ENCODE data around the gene CCDC200.
A peak's percentile ranks its signal among the peaks of the same experiment; 100 is the strongest.
"Not testable (repeated sequence)": the region's sequence is repeated elsewhere in the genome, so short reads cannot be mapped to it uniquely, and the experiment has no call there.

The CCDC200 gene

DNA sequence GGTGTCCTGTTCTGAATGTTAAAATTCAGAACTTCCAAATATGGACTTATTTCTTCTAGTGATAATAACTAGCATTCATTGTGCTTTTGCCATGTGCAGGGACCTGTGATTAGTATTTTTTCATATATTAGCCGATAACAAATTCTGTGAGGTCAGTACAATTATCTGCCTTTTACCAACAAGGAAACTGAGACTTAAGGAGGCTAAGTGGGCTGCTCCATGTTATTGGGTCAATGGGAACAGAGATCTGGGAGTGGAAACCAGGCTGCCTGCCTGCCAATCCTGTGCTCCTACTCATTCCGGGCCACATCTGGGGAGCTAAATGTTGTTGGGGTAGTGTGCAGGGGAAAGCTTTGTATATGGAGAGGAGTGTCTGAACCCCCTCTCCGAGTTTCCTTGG lies 13.1 kb downstream of the CCDC200 start:
- DNase-seq = no peak

- no peak for DNase-seq
These were observed 14.9 kb downstream of the CCDC200 start for GRCh38 chr17:43213545-43213944.

DNA sequence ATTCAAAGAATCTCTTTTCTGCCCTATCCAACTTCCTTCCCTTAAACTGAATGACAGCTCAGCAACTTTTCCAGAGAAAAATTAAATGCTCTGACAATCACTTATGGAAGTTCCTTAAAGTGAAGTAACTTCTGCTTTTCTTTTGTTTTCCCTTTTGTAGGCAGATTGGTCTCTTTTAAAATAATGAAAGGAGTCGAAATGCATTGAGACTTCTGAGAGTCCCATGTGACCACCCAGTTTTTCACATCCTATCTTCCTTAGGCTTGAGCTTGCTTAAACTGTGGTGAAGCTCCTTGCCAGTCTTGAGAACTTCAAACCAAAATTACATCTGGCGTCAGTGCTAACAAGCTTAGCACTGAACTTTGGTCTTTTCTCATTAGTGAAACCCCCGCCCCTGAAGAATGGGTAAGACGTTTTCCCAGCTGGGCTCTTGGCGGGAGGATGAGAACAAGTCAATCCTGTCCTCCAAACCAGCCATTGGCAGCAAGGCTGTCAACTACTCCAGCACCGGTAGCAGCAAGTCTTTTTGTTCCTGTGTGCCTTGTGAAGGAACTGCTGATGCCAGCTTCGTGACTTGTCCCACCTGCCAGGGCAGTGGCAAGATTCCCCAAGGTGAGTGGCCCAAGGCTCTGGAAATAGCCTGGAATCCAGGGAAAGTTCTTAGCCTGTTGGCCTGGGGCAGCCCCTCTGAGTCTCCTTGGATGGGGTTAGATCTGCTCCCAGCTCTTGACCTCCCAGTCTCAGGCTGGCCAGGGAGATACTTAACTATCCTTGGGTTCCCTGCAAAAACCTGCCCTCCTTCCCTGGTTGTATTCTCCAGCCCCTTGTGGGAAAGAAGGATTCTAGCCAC lies 15.6 kb downstream of the CCDC200 start:
- no peak for DNase-seq

- peak; percentile 8 for DNase-seq
These were observed 16.7 kb downstream of the CCDC200 start, which contains the start of gene TMEM106A for GRCh38 chr17:43211480-43212402. Gene TMEM106A, plus strand, starts transcription at chr17:43211875. Its CDS starts 1,167 bp downstream, at chr17:43213042.

GRCh38 chr17:43211123-43211479 lies 17.3 kb downstream of the CCDC200 start:
- DNase-seq = no peak

DNA sequence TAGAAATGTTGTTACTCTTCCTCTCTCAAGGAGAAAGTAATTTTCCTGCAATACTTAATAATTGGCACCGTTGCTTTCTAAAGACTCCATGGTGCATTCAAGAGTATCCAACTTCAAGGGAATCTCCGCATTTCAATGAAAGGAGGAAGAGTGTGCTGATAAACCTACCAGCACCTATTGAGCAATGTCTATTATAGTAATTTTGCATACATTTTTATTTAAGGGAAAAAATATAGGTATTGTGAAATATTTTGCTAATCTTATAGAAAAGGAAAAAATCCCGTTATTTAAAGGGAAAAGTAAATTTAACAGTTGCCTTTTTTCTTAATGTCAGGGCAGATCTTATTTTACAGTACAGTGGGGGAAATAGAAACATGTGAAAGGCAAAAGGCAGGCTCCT lies 17.8 kb downstream of the CCDC200 start:
- DNase-seq = no peak

DNA sequence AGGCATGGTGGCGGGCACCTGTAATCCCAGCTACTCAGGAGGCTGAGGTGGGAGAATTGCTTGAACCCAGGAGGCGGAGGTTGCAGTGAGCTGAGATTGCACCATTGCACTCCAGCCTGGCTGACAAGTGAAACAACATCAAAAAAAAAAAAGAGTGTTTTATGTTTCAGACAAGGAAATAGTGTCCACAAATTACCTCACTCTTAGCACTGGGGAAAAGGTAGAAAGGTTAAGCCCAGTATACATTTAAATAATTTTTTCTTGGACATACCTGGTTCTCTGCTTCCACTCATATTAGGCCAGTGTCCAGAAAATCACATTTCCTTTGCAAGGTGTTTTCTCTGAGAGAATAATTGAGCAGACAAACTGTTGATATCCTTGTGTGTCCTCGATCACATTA lies 25.4 kb downstream of the CCDC200 start:
- not testable (repeated sequence) for DNase-seq

DNA sequence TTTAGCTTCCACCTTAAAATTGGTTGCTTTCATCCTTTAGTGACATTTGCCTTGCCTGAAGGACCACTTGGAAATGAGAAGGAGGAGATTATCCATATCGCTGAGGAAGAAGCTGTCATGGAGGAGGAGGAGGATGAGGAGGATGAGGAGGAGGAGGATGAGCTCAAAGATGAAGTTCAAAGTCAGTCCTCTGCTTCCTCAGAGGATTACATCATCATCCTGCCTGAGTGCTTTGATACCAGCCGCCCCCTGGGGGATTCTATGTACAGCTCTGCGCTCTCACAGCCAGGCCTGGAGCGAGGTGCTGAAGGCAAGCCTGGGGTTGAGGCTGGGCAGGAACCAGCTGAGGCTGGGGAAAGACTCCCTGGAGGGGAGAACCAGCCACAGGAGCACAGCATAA lies 28.3 kb downstream of the CCDC200 start:
- peak; percentile 32 for DNase-seq

DNA sequence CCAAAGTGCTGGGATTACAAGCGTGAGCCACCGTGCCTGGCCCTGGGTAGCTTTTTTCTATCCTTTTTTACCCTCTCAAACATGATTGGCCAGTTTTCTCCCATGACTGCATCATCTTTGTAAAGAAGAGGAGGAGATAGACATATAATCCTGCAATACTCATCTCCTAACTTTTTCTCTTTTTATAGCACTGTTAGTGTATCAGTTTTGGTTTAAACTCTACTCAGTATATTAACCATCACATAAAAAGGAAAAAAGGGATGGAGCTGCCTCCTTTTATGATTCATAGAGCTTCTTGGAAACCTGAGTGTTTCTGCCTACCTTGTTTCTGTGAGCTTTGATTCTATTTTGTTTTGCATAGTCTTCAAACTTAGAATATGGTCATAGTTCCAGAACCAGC lies 28.8 kb downstream of the CCDC200 start:
- DNase-seq = no peak

DNA sequence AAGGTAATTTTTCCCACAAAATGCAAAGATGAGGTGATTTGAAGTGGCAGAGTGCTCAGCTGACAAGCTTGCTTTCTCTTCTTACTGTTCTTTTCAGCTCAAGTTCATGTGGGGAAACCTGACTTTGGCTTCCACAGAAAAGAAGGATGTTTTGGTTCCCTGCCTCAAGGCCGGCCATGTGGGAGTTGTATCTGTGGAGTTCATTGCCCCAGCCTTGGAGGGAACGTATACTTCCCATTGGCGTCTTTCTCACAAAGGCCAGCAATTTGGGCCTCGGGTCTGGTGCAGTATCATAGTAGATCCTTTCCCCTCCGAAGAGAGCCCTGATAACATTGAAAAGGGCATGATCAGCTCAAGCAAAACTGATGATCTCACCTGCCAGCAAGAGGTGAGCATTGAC lies 35.2 kb downstream of the CCDC200 start:
- no peak for DNase-seq

- DNase-seq = not testable (repeated sequence)
These were observed 41.8 kb downstream of the CCDC200 start for GRCh38 chr17:43186656-43187055.

DNA sequence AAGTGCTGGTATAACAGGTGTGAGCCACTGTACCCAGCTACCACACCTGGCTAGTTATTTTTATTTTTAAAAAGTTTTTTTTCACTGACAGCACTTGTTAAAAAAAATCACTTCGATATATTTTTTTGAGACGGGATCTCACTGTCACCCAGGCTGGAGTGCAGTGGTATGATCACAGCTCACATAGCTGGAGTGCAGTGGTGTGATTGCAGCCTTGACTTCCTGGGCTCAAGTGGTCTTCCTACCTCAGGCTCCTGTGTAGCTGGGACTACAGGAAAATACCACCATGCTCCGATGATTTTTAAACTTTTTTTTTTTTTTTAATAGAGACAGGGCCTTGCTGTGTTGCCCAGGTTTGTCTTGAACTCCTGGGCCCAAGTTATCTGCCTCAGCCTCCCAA lies 44.5 kb downstream of the CCDC200 start:
- no peak for DNase-seq

- no peak for DNase-seq
These were observed 52.3 kb downstream of the CCDC200 start for GRCh38 chr17:43176119-43176570.

DNA sequence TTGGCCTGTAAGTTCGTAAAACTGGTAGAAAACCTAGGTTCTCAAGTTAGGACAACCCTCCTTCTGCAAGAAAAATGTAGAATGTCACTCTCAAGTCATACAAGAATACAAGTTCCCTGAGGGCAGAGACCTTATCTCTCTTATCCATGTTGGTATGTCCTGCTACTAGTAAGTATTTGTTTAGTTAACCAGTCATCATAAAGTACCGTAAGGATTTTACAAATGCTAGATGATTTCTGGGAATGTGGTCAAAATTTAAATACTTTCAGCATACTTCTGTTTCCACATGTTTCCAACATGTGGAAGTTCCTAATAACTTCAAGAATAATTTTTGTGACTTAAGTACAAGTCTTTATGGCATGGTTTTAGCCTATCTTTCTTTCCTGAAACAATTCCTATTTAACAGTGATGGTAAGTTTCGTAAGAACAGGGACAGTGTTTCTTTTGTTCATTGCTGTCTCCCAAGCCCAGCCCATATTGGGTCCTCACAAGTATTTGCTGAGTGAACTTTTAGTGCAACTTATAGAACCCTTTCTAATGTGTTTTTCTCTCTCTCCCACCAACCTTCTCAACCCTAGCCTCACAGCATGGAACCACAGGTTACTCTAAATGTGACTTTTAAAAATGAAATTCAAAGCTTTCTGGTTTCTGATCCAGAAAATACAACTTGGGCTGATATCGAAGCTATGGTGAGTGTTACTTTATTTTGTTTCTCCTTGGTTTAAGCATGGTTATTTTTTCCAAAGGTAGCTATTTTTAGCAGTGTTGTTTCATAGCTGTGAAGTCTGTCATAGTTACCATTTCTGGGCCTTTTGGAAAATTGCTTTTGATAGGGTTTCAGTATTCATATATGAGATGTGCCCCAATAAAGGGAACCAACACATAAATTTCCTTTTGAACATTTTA lies 53.0 kb downstream of the CCDC200 start:
- no peak for DNase-seq

DNA sequence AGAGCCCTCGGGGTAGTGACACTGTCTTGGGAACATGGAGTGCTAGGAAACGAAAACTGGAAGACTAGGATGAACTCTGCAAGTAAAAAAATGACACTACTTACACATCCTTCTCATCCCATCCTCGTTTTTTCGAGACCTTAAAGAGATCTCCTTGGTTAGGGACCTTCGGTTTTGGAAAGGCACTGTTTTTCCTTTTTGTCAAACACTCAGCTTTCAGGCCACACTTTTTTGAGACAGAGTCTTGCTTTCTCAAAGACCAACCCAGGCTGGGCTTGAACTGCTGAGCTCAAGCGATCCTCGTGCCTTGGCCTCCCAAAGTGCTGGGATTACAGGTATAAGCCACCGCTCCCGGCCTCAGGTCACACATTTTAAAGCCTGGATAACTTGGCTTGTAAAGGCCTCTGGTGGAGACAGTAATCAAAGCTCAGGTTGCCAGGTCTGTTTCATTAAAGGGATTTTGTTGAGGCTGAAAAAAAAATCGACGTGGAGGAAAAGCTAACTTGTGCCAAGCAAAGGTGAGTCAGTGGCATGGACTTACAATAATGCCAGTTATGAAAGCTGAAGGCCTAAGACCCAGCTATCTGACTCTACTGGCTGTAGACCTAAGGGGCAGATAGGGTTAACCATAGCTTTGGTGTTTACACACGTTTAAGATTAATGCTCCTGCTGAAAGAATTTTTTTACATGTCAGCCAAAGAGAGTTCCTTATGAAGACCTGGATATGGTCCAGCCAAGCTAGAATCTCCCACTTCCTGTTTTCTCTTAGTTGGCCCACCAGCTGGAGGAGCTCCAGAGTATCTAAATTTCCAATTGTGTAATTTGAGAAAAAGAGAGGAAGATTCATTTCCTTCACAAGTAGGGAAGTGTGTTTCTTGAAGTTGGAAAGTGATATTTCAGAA lies 56.6 kb downstream of the CCDC200 start:
- DNase-seq = peak; percentile 60

Data from NCI-H2171 treated with DMSO at 0.1 percent for 48 hours (cell line).